K562 (cell line): ENCODE data around the gene SLC49A3. TPM values are rescaled to one million over a fixed set of nuclear protein-coding genes. Genes with fewer than 3 reads are reported as not detected.

Experiments
- ATAC-seq: fragments of 200-7000 bp; cut with Tn5 transposase; 3 replicates; pipeline ENCODE4 v1.9.1; 2020; ENCODE audit warnings: moderate library complexity
- BruUV-seq: library from RNA; stranded (reverse); fragments of 400-500 nt; replicated peaks from 2 replicates; lab custom pipeline; 2021; lab: Mats Ljungman, UMichigan
- CTCF ChIA-PET: fragments of 300-600 bp; formaldehyde crosslinking; extraction: SDS; loops from one replicate; lab custom pipeline; 2021; ENCODE audit warnings: low intra/inter-chr PET ratio; lab: Yijun Ruan, JAX
- POLR2A ChIA-PET: fragments of 300-600, 350-650 bp; sonication (Branson Sonifier 250); formaldehyde crosslinking; extraction: SDS; loops from one replicate; lab custom pipeline; 2021; ENCODE audit warnings: antibody characterized with exemption, inconsistent platforms; lab: Yijun Ruan, JAX
- DNase-seq, 4 experiments: peaks; one replicate each; pipeline versions ENCODE4 v3.0.0 to v3.0.0-alpha.2; 2011 to 2018; ENCODE audit warnings: low spot score in 3 of 4, mixed read lengths in 3 of 4; ENCODE audit errors: extremely low read depth in 1 of 4
- FAIRE-seq: peaks from 2 replicates; lab custom pipeline; 2011; peaks lifted over from hg19 to GRCh38; lab: Jason Lieb, UNC
- H2AFZ ChIP-seq: 2 replicates; pipeline ENCODE4 v1.6.0; 2011; ENCODE audit warnings: low read depth, low read length, control low read depth, inconsistent platforms
- H3K27ac ChIP-seq: fragments of 200-600 bp; 3 replicates; pipeline ENCODE4 v1.8.0; 2011; ENCODE audit warnings: low read depth, mild to moderate bottlenecking, control low read depth, inconsistent platforms, low read length, moderate library complexity, mixed read lengths; ENCODE audit errors: extremely low read depth
- H3K27me3 ChIP-seq, 2 experiments: fragments of 300-600 bp in 1 of 2; 2 replicates in 1 of 2; 3 replicates in 1 of 2; pipeline versions ENCODE4 v1.6.0 to v1.8.0; 2011; ENCODE audit warnings: inconsistent platforms in 2 of 2, low read length in 2 of 2, mild to moderate bottlenecking in 1 of 2, mixed read lengths in 1 of 2, moderate library complexity in 1 of 2; ENCODE audit not compliant: control insufficient read depth in 2 of 2, insufficient read depth in 2 of 2
- H3K36me3 ChIP-seq: fragments of 300-600 bp; 3 replicates; pipeline ENCODE4 v1.8.0; 2011; ENCODE audit warnings: mild to moderate bottlenecking, low read length, inconsistent platforms; ENCODE audit not compliant: control insufficient read depth, insufficient read depth
- H3K4me1 ChIP-seq, 2 experiments: fragments of 200-600 bp in 1 of 2; replicated peaks in 1 of 2; 2 replicates in 1 of 2; 3 replicates in 1 of 2; pipeline versions ENCODE4 v1.5.1 to v1.8.0; 2011; ENCODE audit warnings: inconsistent platforms in 2 of 2, low read length in 2 of 2, mild to moderate bottlenecking in 1 of 2, mixed read lengths in 1 of 2, moderate library complexity in 1 of 2; ENCODE audit not compliant: control insufficient read depth in 2 of 2, insufficient read depth in 2 of 2
- H3K4me2 ChIP-seq: 2 replicates; pipeline ENCODE4 v1.6.1; 2011; ENCODE audit warnings: low read length, control low read depth, inconsistent platforms, mixed read lengths; ENCODE audit not compliant: insufficient read depth
- H3K4me3 ChIP-seq: fragments of 200-600 bp; sonication (generic), shearing (Covaris generic); 2 replicates; pipeline ENCODE4 v1.5.1; 2016; ENCODE audit warnings: control low read depth, inconsistent platforms
- H3K79me2 ChIP-seq: fragments of 200-600 bp; 3 replicates; pipeline ENCODE4 v1.8.0; 2011; ENCODE audit warnings: low read length, inconsistent platforms; ENCODE audit not compliant: control insufficient read depth, insufficient read depth
- H3K9ac ChIP-seq, 2 experiments: 2 replicates each; pipeline versions ENCODE4 v1.6.0 to v1.6.1; 2011; ENCODE audit warnings: low read depth in 2 of 2, low read length in 2 of 2, control low read depth in 1 of 2, inconsistent platforms in 1 of 2, mild to moderate bottlenecking in 1 of 2, mixed read lengths in 1 of 2; ENCODE audit not compliant: insufficient read depth in 1 of 2
- H3K9me1 ChIP-seq: one replicate; pipeline ENCODE4 v1.6.0; 2011; ENCODE audit warnings: inconsistent platforms, mild to moderate bottlenecking, low read length, moderate library complexity; ENCODE audit not compliant: control insufficient read depth, insufficient read depth
- H3K9me3 ChIP-seq: replicated peaks from 2 replicates; pipeline ENCODE4 v1.5.1; 2011; ENCODE audit warnings: low read depth, low read length, inconsistent platforms; ENCODE audit not compliant: control insufficient read depth, insufficient read depth
- H4K20me1 ChIP-seq: replicated peaks from 2 replicates; pipeline ENCODE4 v1.6.1; 2011; ENCODE audit warnings: low read length, inconsistent platforms, mixed read lengths; ENCODE audit not compliant: control insufficient read depth, insufficient read depth
- ELK1 ChIP-seq: sonication (generic); formaldehyde crosslinking; IDR thresholded peaks from 2 replicates; pipeline ENCODE4 v1.8.1; 2022; ENCODE audit warnings: missing genetic modification reagents
- RBM14 ChIP-seq: fragments of 200-400 bp; formaldehyde crosslinking; IDR thresholded peaks from 2 replicates; pipeline ENCODE4 v1.6.1; 2018; ENCODE audit warnings: low read depth, mild to moderate bottlenecking, low read length, moderate library complexity, borderline replicate concordance; ENCODE audit not compliant: insufficient read depth
- YY1 ChIP-seq, 3 experiments: IDR thresholded peaks; 2 replicates each; pipeline ENCODE4 v1.6.1; 2011; ENCODE audit warnings: low read length in 2 of 3, mild to moderate bottlenecking in 2 of 3, moderate library complexity in 2 of 3, borderline replicate concordance in 1 of 3, control low read depth in 1 of 3, low read depth in 1 of 3; ENCODE audit not compliant: insufficient read depth in 3 of 3, insufficient replicate concordance in 2 of 3, control insufficient read depth in 1 of 3, insufficient read length in 1 of 3; ENCODE audit errors: extremely low read depth in 1 of 3
- ZNF445 ChIP-seq: fragments of 250-450 bp; sonication (Bioruptor Pico); IDR thresholded peaks from 2 replicates; pipeline ENCODE4 v1.4.0; 2020; ENCODE audit warnings: low read depth, mild to moderate bottlenecking, moderate library complexity
- WGBS: fragments of 100-300 bp; shearing (Covaris generic); methylation state at CpG from one replicate; pipeline ENCODE4 v1.1.6; 2016; ENCODE audit warnings: low coverage, mixed read lengths; ENCODE audit not compliant: insufficient coverage; ENCODE audit errors: missing lambda C conversion rate; 5-methylcytosine and 5-hydroxymethylcytosine counted together
- in situ Hi-C: fragments of 300-500 bp; cut with MboI; formaldehyde crosslinking; loops from 4 replicates; pipeline ENCODE4 v1.15.0; 2018; ENCODE audit warnings: inconsistent platforms, mixed read lengths
- intact Hi-C: fragments of 100-400 bp; cut with micrococcal nuclease; formaldehyde crosslinking; loops from 2 replicates; pipeline ENCODE4 v1.14.2; 2022
- polyA plus RNA-seq, 8 experiments: library from polyadenylated mRNA; depleted of rRNA in 4 of 8; stranded (reverse) in 5 of 8; unstranded in 3 of 8; fragments of >200 nt; fragmentation: Nextera tagmentation in 2 of 8; fragmentation: Illumina TruSeq in 1 of 8; extraction: Ambion mirVana in 2 of 8; extraction: Trizol in 1 of 8; gene quantifications; 2 replicates each; pipeline versions ENCODE4 v1.2.1 to v1.2.3, GENCODE V29; 2011 to 2014; ENCODE audit warnings: inconsistent platforms in 1 of 8, missing spikeins in 1 of 8
- total RNA-seq, 7 experiments: library from RNA; depleted of rRNA in 6 of 7; stranded (reverse); fragments of >200 nt in 6 of 7; fragmentation: Illumina TruSeq in 2 of 7; extraction: Trizol in 2 of 7; gene quantifications; 2 replicates each; pipeline versions ENCODE4 v1.2.1 to v1.2.3, GENCODE V29; 2011 to 2021; ENCODE audit warnings: low replicate concordance in 1 of 7

The SLC49A3 gene
- total and polyA plus RNA-seq, 9 of the 15 experiments (the other 6 are each of a cell fraction or from before 2014, with no cell fraction given), result 0.24 to 0.41 TPM; not detected in 7

DNA sequence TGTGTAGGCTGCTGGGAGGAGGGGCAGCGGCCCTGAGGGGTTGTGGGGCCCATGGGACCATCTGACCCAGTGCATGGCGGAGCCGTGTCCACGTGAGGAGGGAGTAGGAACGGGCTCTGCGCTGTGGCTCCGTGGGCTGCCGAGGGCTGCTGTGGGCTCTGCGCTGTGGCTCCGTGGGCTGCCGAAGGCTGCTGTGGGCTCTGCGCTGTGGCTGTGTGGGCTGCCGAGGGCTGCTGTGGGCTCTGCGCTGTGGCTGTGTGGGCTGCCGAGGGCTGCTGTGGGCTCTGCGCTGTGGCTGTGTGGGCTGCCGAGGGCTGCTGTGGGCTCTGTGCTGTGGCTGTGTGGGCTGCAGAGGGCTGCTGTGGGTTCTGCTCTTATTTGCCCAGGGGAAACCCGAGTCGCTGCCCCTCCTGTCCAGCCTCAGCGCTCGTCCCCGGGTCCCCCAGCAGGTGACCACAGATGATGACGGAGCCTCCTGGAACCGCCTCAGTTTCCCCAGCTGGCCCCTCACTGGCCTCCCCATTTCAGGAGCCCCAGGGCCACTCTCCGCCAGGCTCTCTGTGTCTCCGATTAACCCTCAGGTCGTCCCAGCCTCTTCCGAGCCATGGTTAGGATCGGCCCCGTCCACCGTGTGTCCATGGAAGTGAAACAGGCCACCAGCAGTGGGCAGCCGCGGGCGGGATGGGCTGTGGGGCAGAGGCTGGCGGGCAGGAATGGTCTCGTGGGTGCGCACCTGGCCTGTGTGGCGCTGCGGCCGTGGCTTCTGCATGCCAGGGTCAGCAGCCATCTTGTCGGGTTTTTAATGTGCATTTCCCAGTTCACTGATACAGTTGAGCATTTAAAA, 36.7 kb upstream of the SLC49A3 start:
- FAIRE-seq, result peak; percentile 46
- in situ Hi-C loops, result no loop called here
- H3K79me2 ChIP-seq, result peaks cover 55% of the 10 kb centered on the region
- H3K27ac ChIP-seq, result peak overlapping the region; percentile 89
- H3K9ac ChIP-seq, result peak overlapping the region; percentile 37 to 90
- H3K9me3 ChIP-seq, result peaks cover 1% of the 10 kb centered on the region
- TF ChIP-seq ELK1 (CRISPR knock-in tag) (no peak), RBM14 (0 out of 2 replicates have a peak, but pooled peaks have one; percentile 39), ZNF445 (no peak), YY1 (IDR thresholded peaks at IDR 0.05; ENCODE audit: borderline replicate concordance in 1 of 3, control insufficient read depth in 1 of 3, extremely low read depth in 1 of 3, insufficient read depth in 3 of 3, insufficient read length in 1 of 3, insufficient replicate concordance in 2 of 3, low read depth in 1 of 3, low read length in 2 of 3) (peak in 2 of 3 experiments; percentile 10 to 34)
- no peaks in the 10 kb centered on the region for H3K9me1 ChIP-seq
- ChIA-PET POLR2A (interaction anchor here (0.6 to 0.7 kb wide), 2 partner anchors 38 to 273 kb away, joined by 3 to 4 read pairs; no protein-coding TSS in a partner anchor), CTCF (no interaction called here)
- H2AFZ ChIP-seq, result 0 out of 2 replicates have a peak overlapping the region, but pooled peaks have one; percentile 3
- 89% methylated on average over 24 of the region's 41 CpGs for WGBS
- intact Hi-C loops, result no loop called here
- no peaks in the 10 kb centered on the region; the same call in 1 of the 2 replicates for H4K20me1 ChIP-seq
- 0 out of 2 replicates have a peak overlapping the region, but pooled peaks have one; percentile 5 for H3K4me3 ChIP-seq
- ATAC-seq, result no peak; the same call in 2 of the 3 replicates
- no peaks in the 10 kb centered on the region for H3K27me3 ChIP-seq
- peak overlapping the region; percentile 72; the same call in 1 of the 2 replicates for H3K4me2 ChIP-seq
- DNase-seq, result no peak
- BruUV-seq, result no TSS peak
- H3K4me1 ChIP-seq, result peaks cover 20 to 64% of the 10 kb centered on the region in 2 experiments
- H3K36me3 ChIP-seq, result peaks cover 19% of the 10 kb centered on the region; the same call in 2 of the 3 replicates
